Endodermal cell (in vitro differentiated cells): ENCODE data around the gene ATXN7L1. TPM values are rescaled to one million over a fixed set of nuclear protein-coding genes. Genes with fewer than 3 reads are reported as not detected.

ENCODE experiments used
- DNase-seq: peaks from one replicate; pipeline ENCODE4 v3.0.0-alpha.2; 2017
- H3K27ac ChIP-seq: 2 replicates; pipeline ENCODE4 v1.5.1; 2013; ENCODE audit warnings: mild to moderate bottlenecking, low read depth, low read length, moderate library complexity
- H3K27me3 ChIP-seq: 2 replicates; pipeline ENCODE4 v1.6.1; 2013; ENCODE audit warnings: mild to moderate bottlenecking, low read length, moderate library complexity; ENCODE audit not compliant: insufficient read depth, control insufficient read depth, poor library complexity, severe bottlenecking
- H3K36me3 ChIP-seq: 2 replicates; pipeline ENCODE4 v1.7.0; 2013; ENCODE audit warnings: mild to moderate bottlenecking, low read length, moderate library complexity; ENCODE audit not compliant: control insufficient read depth, insufficient read depth
- H3K4me1 ChIP-seq: one replicate; pipeline ENCODE4 v1.7.0; 2013; ENCODE audit warnings: low read length; ENCODE audit not compliant: control insufficient read depth, insufficient read depth
- H3K4me3 ChIP-seq: 2 replicates; pipeline ENCODE4 v1.5.1; 2013; ENCODE audit warnings: mild to moderate bottlenecking, low read length, moderate library complexity
- H3K9ac ChIP-seq: 2 replicates; pipeline ENCODE4 v1.6.1; 2013; ENCODE audit warnings: mild to moderate bottlenecking, low read length, moderate library complexity; ENCODE audit not compliant: poor library complexity, severe bottlenecking; ENCODE audit errors: extremely low read depth
- H3K9me3 ChIP-seq: 2 replicates; pipeline ENCODE4 v1.6.1; 2013; ENCODE audit warnings: mild to moderate bottlenecking, low read length, moderate library complexity; ENCODE audit not compliant: control insufficient read depth
- H3K27ac Mint-ChIP-seq: 2 replicates; pipeline ENCODE4 v1.8.0; 2020; ENCODE audit warnings: mixed read lengths
- H3K27me3 Mint-ChIP-seq: 2 replicates; pipeline ENCODE4 v1.8.0; 2021; ENCODE audit warnings: mild to moderate bottlenecking, mixed read lengths; ENCODE audit not compliant: insufficient read depth
- H3K36me3 Mint-ChIP-seq: 2 replicates; pipeline ENCODE4 v1.8.0; 2020; ENCODE audit warnings: low read depth, mixed read lengths
- H3K4me1 Mint-ChIP-seq: 2 replicates; pipeline ENCODE4 v1.8.0; 2020; ENCODE audit warnings: mixed read lengths
- H3K4me3 Mint-ChIP-seq: 2 replicates; pipeline ENCODE4 v1.8.0; 2020; ENCODE audit warnings: mild to moderate bottlenecking, moderate library complexity, mixed read lengths
- H3K9me3 Mint-ChIP-seq: 2 replicates; pipeline ENCODE4 v1.8.0; 2020; ENCODE audit warnings: mild to moderate bottlenecking, mixed read lengths
- WGBS, 2 experiments: methylation state at CpG; one replicate each; pipeline versions ENCODE4 v1.1.5 to v1.1.7; 2013; ENCODE audit warnings: missing lambda C conversion rate in 2 of 2, mixed read lengths in 1 of 2; ENCODE audit not compliant: insufficient coverage in 1 of 2, insufficient read length in 1 of 2; 5-methylcytosine and 5-hydroxymethylcytosine counted together
- total RNA-seq, 2 donors: library from RNA; stranded (reverse); fragmentation: NEBNext Ultra II Directional in 1 of 2; extraction: Animal tissue kit (Norgen Biotek cat#: 25700) in 1 of 2; gene quantifications; 2 replicates in 1 of 2; 3 replicates in 1 of 2; pipeline ENCODE4 v1.2.1, GENCODE V29; 2021
- TF ChIP-seq, protein P1 (sequence below): fragments of 200-600 bp; sonication (generic); conservative IDR thresholded peaks from 2 replicates; pipeline ENCODE4 v1.5.0; 2021; ENCODE audit warnings: antibody characterized with exemption, mild to moderate bottlenecking

Gene ATXN7L1
- total RNA-seq, 2 donors from 2014 or later = 16.9 to 30.4 TPM

DNA sequence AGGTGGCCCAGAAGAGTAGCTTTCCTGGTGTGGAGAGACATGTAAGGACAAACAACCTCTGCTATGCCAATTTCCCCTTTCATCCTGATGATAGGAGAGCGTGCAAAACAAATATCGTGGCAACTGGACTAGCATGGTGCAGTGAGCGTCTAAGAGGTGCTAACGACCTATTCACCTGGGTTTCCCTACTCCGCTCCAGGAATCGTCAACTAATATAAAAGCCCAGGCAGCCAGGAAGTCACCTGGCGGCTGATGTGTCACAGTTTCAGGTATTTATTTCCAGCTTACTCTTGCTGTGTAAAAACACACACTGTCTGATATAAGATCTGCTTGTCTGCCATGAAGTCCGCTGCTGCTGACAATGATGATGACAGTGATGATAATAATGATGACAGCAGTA is 238.6 kb downstream of the ATXN7L1 start:
- Mint-ChIP-seq H3K4me3 (peak overlapping the region; percentile 57), H3K36me3 (peaks cover 43% of the 10 kb centered on the region), H3K9me3 (no peaks in the 10 kb centered on the region), H3K4me1 (peaks cover 51% of the 10 kb centered on the region), H3K27ac (peak overlapping the region; percentile 81), H3K27me3 (no peaks in the 10 kb centered on the region)
- Histone ChIP-seq H3K27me3 (no peaks in the 10 kb centered on the region), H3K9me3 (no peaks in the 10 kb centered on the region), H3K9ac (no peak overlapping the region), H3K36me3 (peaks cover 18% of the 10 kb centered on the region), H3K4me3 (no peak overlapping the region), H3K4me1 (peaks cover 21% of the 10 kb centered on the region), H3K27ac (no peak overlapping the region)
- TF ChIP-seq, protein P1, sequence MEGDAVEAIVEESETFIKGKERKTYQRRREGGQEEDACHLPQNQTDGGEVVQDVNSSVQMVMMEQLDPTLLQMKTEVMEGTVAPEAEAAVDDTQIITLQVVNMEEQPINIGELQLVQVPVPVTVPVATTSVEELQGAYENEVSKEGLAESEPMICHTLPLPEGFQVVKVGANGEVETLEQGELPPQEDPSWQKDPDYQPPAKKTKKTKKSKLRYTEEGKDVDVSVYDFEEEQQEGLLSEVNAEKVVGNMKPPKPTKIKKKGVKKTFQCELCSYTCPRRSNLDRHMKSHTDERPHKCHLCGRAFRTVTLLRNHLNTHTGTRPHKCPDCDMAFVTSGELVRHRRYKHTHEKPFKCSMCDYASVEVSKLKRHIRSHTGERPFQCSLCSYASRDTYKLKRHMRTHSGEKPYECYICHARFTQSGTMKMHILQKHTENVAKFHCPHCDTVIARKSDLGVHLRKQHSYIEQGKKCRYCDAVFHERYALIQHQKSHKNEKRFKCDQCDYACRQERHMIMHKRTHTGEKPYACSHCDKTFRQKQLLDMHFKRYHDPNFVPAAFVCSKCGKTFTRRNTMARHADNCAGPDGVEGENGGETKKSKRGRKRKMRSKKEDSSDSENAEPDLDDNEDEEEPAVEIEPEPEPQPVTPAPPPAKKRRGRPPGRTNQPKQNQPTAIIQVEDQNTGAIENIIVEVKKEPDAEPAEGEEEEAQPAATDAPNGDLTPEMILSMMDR = peak; percentile 12
- WGBS, 2 experiments = 67% methylated on average over 7 to 8 of the region's 8 CpGs
- peak; percentile 69 for DNase-seq

DNA sequence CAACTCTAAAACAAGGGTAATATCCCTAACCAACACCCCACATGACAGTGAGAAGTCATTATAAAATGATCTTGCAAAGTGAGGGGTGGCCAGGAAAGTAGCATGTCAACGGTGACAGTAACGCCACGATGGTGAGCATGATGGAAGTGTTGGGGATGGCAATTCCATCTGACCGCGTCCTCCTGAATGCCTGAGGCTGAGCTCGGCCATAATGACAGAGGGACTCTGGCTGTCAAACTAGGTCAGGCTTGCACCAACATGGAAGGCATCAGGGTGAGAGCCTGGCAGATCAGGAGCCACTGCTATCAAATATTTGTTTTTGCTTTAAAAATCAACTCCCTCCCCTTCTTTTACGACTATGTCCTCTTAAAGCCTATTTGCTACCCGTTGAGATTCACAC is 239.4 kb downstream of the ATXN7L1 start:
- H3K9me3 Mint-ChIP-seq = no peaks in the 10 kb centered on the region

DNA sequence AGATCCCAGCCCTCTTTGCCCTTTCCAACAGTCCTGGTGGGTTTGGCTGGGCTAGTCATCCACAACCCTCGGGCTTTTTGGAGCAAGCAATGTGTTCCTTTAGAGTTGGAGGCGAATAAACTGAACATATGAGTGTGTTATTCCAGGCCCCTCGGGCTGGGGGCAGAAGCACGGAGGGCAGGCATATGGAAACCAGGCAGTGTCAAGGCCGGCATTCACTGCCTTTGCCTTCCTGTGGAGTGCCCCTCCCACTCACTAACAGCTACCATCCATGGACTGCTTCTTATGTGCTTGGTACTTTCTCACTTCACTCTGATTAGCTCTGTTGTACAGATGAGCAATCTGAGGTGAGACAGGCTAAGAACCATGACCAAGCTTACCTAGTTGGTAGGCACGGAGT is 241.2 kb downstream of the ATXN7L1 start:
- Histone ChIP-seq H3K36me3 (peaks cover 18% of the 10 kb centered on the region), H3K9me3 (no peaks in the 10 kb centered on the region), H3K27me3 (no peaks in the 10 kb centered on the region), H3K9ac (no peak overlapping the region), H3K27ac (no peak overlapping the region), H3K4me3 (no peak overlapping the region), H3K4me1 (peaks cover 21% of the 10 kb centered on the region)
- H3K4me3 Mint-ChIP-seq = no peak overlapping the region
- H3K9me3 Mint-ChIP-seq = no peaks in the 10 kb centered on the region
- H3K36me3 Mint-ChIP-seq = peaks cover 50% of the 10 kb centered on the region
- H3K4me1 Mint-ChIP-seq = peaks cover 43% of the 10 kb centered on the region
- peak; percentile 74 for DNase-seq
- no peaks in the 10 kb centered on the region for H3K27me3 Mint-ChIP-seq
- TF ChIP-seq, protein P1 = no peak
- no peak overlapping the region for H3K27ac Mint-ChIP-seq
- 62 to 82% methylated on average over 2 to 6 of the region's 6 CpGs for WGBS, 2 experiments

More for the DNA sequence above, 239.4 kb downstream of the ATXN7L1 start:
- TF ChIP-seq, protein P1 = no peak
- Histone ChIP-seq H3K4me3 (no peak overlapping the region), H3K36me3 (peaks cover 14% of the 10 kb centered on the region), H3K9ac (no peak overlapping the region), H3K4me1 (peaks cover 21% of the 10 kb centered on the region), H3K9me3 (no peaks in the 10 kb centered on the region), H3K27ac (no peak overlapping the region), H3K27me3 (no peaks in the 10 kb centered on the region)
- H3K27me3 Mint-ChIP-seq = no peaks in the 10 kb centered on the region
- no peak for DNase-seq
- peak overlapping the region; percentile 21 for H3K27ac Mint-ChIP-seq
- 83 to 91% methylated on average over 5 to 8 of the region's 8 CpGs for WGBS, 2 experiments
- peaks cover 44% of the 10 kb centered on the region for H3K36me3 Mint-ChIP-seq
- peaks cover 48% of the 10 kb centered on the region for H3K4me1 Mint-ChIP-seq
- H3K4me3 Mint-ChIP-seq = peak overlapping the region; percentile 57
